IMR-90 (cell line): ENCODE measurements around the gene MOG. TPM values are rescaled to one million over a fixed set of nuclear protein-coding genes. Genes with fewer than 3 reads are reported as not detected.

Experiments used
- ATAC-seq: fragments of 200-7000 bp; cut with Tn5 transposase; 2 replicates; pipeline ENCODE4 v1.9.1; 2020; ENCODE audit warnings: low read depth, mild to moderate bottlenecking, moderate library complexity
- BruUV-seq: library from RNA; stranded (reverse); fragments of 400-500 nt; replicated peaks from 2 replicates; lab custom pipeline; 2021; lab: Mats Ljungman, UMichigan
- CTCF ChIA-PET: fragments of 300-600 bp; formaldehyde crosslinking; extraction: SDS; loops from one replicate; lab custom pipeline; 2021; ENCODE audit warnings: antibody characterized with exemption; lab: Yijun Ruan, JAX
- POLR2A ChIA-PET: fragments of 300-600 bp; sonication (Branson Sonifier 250); formaldehyde crosslinking; loops from one replicate; lab custom pipeline; 2022; ENCODE audit warnings: antibody characterized with exemption; ENCODE audit not compliant: unreplicated experiment; lab: Charles Lee
- DNase-seq: peaks from one replicate; pipeline ENCODE4 v3.0.0; 2013
- H2AFZ ChIP-seq: replicated peaks from 2 replicates; pipeline ENCODE3; 2013; ENCODE audit warnings: low read length, mild to moderate bottlenecking; ENCODE audit not compliant: poor library complexity
- H2AK5ac ChIP-seq: 2 replicates; pipeline ENCODE4 v1.6.1; 2013; ENCODE audit warnings: low read depth, low read length, inconsistent platforms
- H2AK9ac ChIP-seq: replicated peaks from 2 replicates; pipeline ENCODE3; 2013; ENCODE audit warnings: mild to moderate bottlenecking, low read depth, low read length, moderate library complexity; ENCODE audit not compliant: poor library complexity
- H2BK120ac ChIP-seq: 2 replicates; pipeline ENCODE4 v1.6.1; 2013; ENCODE audit warnings: low read depth, low read length, inconsistent platforms
- H2BK15ac ChIP-seq: 3 replicates; pipeline ENCODE4 v1.6.1; 2013; ENCODE audit warnings: low read depth, low read length, inconsistent platforms
- H2BK20ac ChIP-seq: 2 replicates; pipeline ENCODE4 v1.6.1; 2013; ENCODE audit warnings: low read depth, mild to moderate bottlenecking, inconsistent platforms, low read length, moderate library complexity
- H2BK5ac ChIP-seq: 2 replicates; pipeline ENCODE4 v1.6.1; 2013; ENCODE audit warnings: mild to moderate bottlenecking, low read depth, low read length, inconsistent platforms; ENCODE audit not compliant: poor library complexity, severe bottlenecking
- H3K14ac ChIP-seq: replicated peaks from 2 replicates; pipeline ENCODE4 v1.6.1; 2013; ENCODE audit warnings: low read depth, low read length, inconsistent platforms
- H3K18ac ChIP-seq: 2 replicates; pipeline ENCODE4 v1.6.1; 2013; ENCODE audit warnings: low read depth, low read length, control low read depth
- H3K23ac ChIP-seq: 2 replicates; pipeline ENCODE4 v1.6.1; 2013; ENCODE audit warnings: low read depth, low read length, inconsistent platforms
- H3K27ac ChIP-seq: 2 replicates; pipeline ENCODE4 v1.5.1; 2013; ENCODE audit warnings: mild to moderate bottlenecking, control low read depth, low read length; ENCODE audit not compliant: insufficient read depth
- H3K27me3 ChIP-seq: 2 replicates; pipeline ENCODE4 v1.6.1; 2013; ENCODE audit warnings: low read length; ENCODE audit not compliant: control insufficient read depth, insufficient read depth
- H3K36me3 ChIP-seq: 2 replicates; pipeline ENCODE4 v1.6.1; 2013; ENCODE audit warnings: low read length, mixed read lengths; ENCODE audit not compliant: control insufficient read depth, insufficient read depth
- H3K4ac ChIP-seq: 2 replicates; pipeline ENCODE4 v1.6.1; 2013; ENCODE audit warnings: low read depth, low read length, inconsistent platforms
- H3K4me1 ChIP-seq: 2 replicates; pipeline ENCODE4 v1.6.1; 2013; ENCODE audit warnings: low read length, mixed read lengths; ENCODE audit not compliant: control insufficient read depth, insufficient read depth
- H3K4me2 ChIP-seq: 2 replicates; pipeline ENCODE4 v1.6.1; 2013; ENCODE audit warnings: low read depth, mild to moderate bottlenecking, control low read depth, low read length, moderate library complexity
- H3K4me3 ChIP-seq: 2 replicates; pipeline ENCODE4 v1.5.1; 2013; ENCODE audit warnings: low read depth, mild to moderate bottlenecking, control low read depth, low read length, moderate library complexity; ENCODE audit not compliant: insufficient read depth
- H3K56ac ChIP-seq: 2 replicates; pipeline ENCODE4 v1.6.1; 2013; ENCODE audit warnings: low read length, inconsistent platforms; ENCODE audit not compliant: insufficient read depth; ENCODE audit errors: extremely low read depth
- H3K79me1 ChIP-seq, 2 experiments: 2 replicates each; pipeline ENCODE4 v1.6.1; 2013; ENCODE audit warnings: low read length in 2 of 2, inconsistent platforms in 1 of 2, low read depth in 1 of 2
- H3K9ac ChIP-seq: 2 replicates; pipeline ENCODE4 v1.6.1; 2013; ENCODE audit warnings: low read depth, low read length, control low read depth
- H3K9me1 ChIP-seq: 2 replicates; pipeline ENCODE4 v1.6.1; 2013; ENCODE audit warnings: low read length, inconsistent platforms; ENCODE audit not compliant: insufficient read depth
- H3K9me3 ChIP-seq: 2 replicates; pipeline ENCODE4 v1.6.1; 2013; ENCODE audit warnings: low read length; ENCODE audit not compliant: control insufficient read depth, insufficient read depth
- H4K20me1 ChIP-seq: 2 replicates; pipeline ENCODE4 v1.6.1; 2013; ENCODE audit warnings: low read length, inconsistent platforms; ENCODE audit not compliant: insufficient read depth
- H4K5ac ChIP-seq: 2 replicates; pipeline ENCODE4 v1.6.1; 2013; ENCODE audit warnings: mild to moderate bottlenecking, low read depth, low read length, control low read depth
- H4K8ac ChIP-seq, 2 experiments: 2 replicates each; pipeline ENCODE4 v1.6.1; 2013; ENCODE audit warnings: low read depth in 2 of 2, low read length in 2 of 2, control low read depth in 1 of 2, inconsistent platforms in 1 of 2
- H4K91ac ChIP-seq: 2 replicates; pipeline ENCODE4 v1.6.1; 2013; ENCODE audit warnings: low read depth, low read length, inconsistent platforms; ENCODE audit not compliant: insufficient read depth
- BHLHE40 ChIP-seq: fragments of 150-350 bp; IDR thresholded peaks from 2 replicates; pipeline ENCODE4 v1.6.1; 2016; ENCODE audit warnings: mild to moderate bottlenecking, low read depth, low read length
- CEBPB ChIP-seq: IDR thresholded peaks from 2 replicates; pipeline ENCODE4 v1.6.1; 2012; ENCODE audit warnings: low read depth, low read length, improper control_type of control experiment
- CHD1 ChIP-seq: IDR thresholded peaks from 2 replicates; pipeline ENCODE4 v1.6.1; 2012; ENCODE audit warnings: low read depth, low read length, improper control_type of control experiment
- CTCF ChIP-seq: conservative IDR thresholded peaks from 2 replicates; pipeline ENCODE4 v1.5.1; 2012; ENCODE audit warnings: mild to moderate bottlenecking, low read depth, low read length, improper control_type of control experiment
- FOS ChIP-seq: fragments of 150-350 bp; IDR thresholded peaks from 2 replicates; pipeline ENCODE4 v1.6.1; 2016; ENCODE audit warnings: low read depth, low read length
- MAFK ChIP-seq: IDR thresholded peaks from 2 replicates; pipeline ENCODE4 v1.6.1; 2012; ENCODE audit warnings: low read depth, low read length, improper control_type of control experiment
- MAZ ChIP-seq: IDR thresholded peaks from 2 replicates; pipeline ENCODE4 v1.6.1; 2012; ENCODE audit warnings: low read depth, mild to moderate bottlenecking, low read length, improper control_type of control experiment, moderate library complexity, borderline replicate concordance
- MXI1 ChIP-seq: IDR thresholded peaks from 2 replicates; pipeline ENCODE4 v1.6.1; 2012; ENCODE audit warnings: low read depth, mild to moderate bottlenecking, low read length, moderate library complexity, borderline replicate concordance
- NFE2L2 ChIP-seq: fragments of 150-350 bp; IDR thresholded peaks from 2 replicates; pipeline ENCODE4 v1.6.1; 2016; ENCODE audit warnings: low read depth, mild to moderate bottlenecking, low read length
- POLR2A ChIP-seq: IDR thresholded peaks from 2 replicates; pipeline ENCODE4 v1.6.1; 2012; ENCODE audit warnings: mild to moderate bottlenecking, low read depth, low read length
- RAD21 ChIP-seq: IDR thresholded peaks from 2 replicates; pipeline ENCODE4 v1.6.1; 2012; ENCODE audit warnings: low read length, improper control_type of control experiment
- RFX5 ChIP-seq: IDR thresholded peaks from 2 replicates; pipeline ENCODE4 v1.8.0; 2012; ENCODE audit warnings: low read depth, mild to moderate bottlenecking, low read length, moderate library complexity
- SMC3 ChIP-seq: fragments of 150-350 bp; IDR thresholded peaks from 2 replicates; pipeline ENCODE4 v1.6.1; 2016; ENCODE audit warnings: low read depth, mild to moderate bottlenecking, antibody characterized with exemption, low read length, moderate library complexity
- USF2 ChIP-seq: fragments of 150-350 bp; IDR thresholded peaks from 2 replicates; pipeline ENCODE4 v1.6.1; 2017; ENCODE audit warnings: mild to moderate bottlenecking, antibody characterized with exemption, low read length, low read depth
- WGBS, 2 experiments: methylation state at CpG; one replicate each; pipeline versions ENCODE4 v1.1.5 to v1.1.7; 2013; ENCODE audit warnings: missing lambda C conversion rate in 2 of 2; ENCODE audit not compliant: insufficient read length in 1 of 2; ENCODE audit errors: extremely low coverage in 2 of 2; 5-methylcytosine and 5-hydroxymethylcytosine counted together
- dilution Hi-C: fragments of 300-500 bp; cut with HindIII; formaldehyde crosslinking; loops from one replicate; pipeline ENCODE4 v1.14.3; 2018; ENCODE audit warnings: low sequenced_read_pairs; ENCODE audit not compliant: unreplicated experiment
- in situ Hi-C: fragments of 300-500 bp; cut with MboI; formaldehyde crosslinking; loops from 3 replicates; pipeline ENCODE4 v1.14.3; 2019; ENCODE audit warnings: low sequenced_read_pairs, inconsistent platforms, mixed read lengths
- intact Hi-C: fragments of 100-400 bp; cut with micrococcal nuclease; formaldehyde crosslinking; loops from 2 replicates; pipeline ENCODE4 v1.10.0; 2022
- polyA plus RNA-seq, 3 experiments: library from polyadenylated mRNA; depleted of rRNA; stranded (reverse); fragments of >200 nt; gene quantifications; 2 replicates each; pipeline ENCODE4 v1.2.3, GENCODE V29; 2012; ENCODE audit warnings: low replicate concordance in 1 of 3
- total RNA-seq: library from RNA; depleted of rRNA; stranded (reverse); fragments of >200 nt; gene quantifications from 2 replicates; pipeline ENCODE4 v1.2.3, GENCODE V29; 2012

Gene MOG
- total and polyA plus RNA-seq, 2 of the 4 experiments (the other 2 are of a cell fraction), result not detected

GRCh38 chr6:29665942-29666825 lies 9.3 kb downstream of the MOG start:
- ATAC-seq (no peak), DNase-seq (no peak)
- no peaks in the 10 kb centered on the region for H3K4me1 ChIP-seq
- in situ Hi-C loops (no loop called here), dilution Hi-C loops (no loop called here), intact Hi-C loops (no loop called here)
- H3K4me2 ChIP-seq, result no peak overlapping the region
- H2AK5ac ChIP-seq, result no peak overlapping the region
- no peaks in the 10 kb centered on the region for H4K20me1 ChIP-seq
- no peak overlapping the region for H3K14ac ChIP-seq
- H3K36me3 ChIP-seq, result no peaks in the 10 kb centered on the region
- POLR2A ChIA-PET, result no interaction called here
- H4K5ac ChIP-seq, result no peak overlapping the region
- H3K56ac ChIP-seq, result no peak overlapping the region
- no peak overlapping the region for H3K27ac ChIP-seq
- TF ChIP-seq RFX5, result no peak
- no peak for TF ChIP-seq BHLHE40
- TF ChIP-seq FOS, result no peak
- no peak for TF ChIP-seq RAD21
- no peak for TF ChIP-seq CHD1
- no peak for TF ChIP-seq MAFK
- TF ChIP-seq POLR2A, result no peak
- TF ChIP-seq CTCF, result no peak
- no peak for TF ChIP-seq USF2
- no peak for TF ChIP-seq CEBPB
- TF ChIP-seq NFE2L2, result no peak
- no peak for TF ChIP-seq SMC3
- no peak for TF ChIP-seq MXI1
- TF ChIP-seq MAZ, result no peak
- WGBS, 2 experiments, result no CpG with 5 or more reads among the region's 8 CpGs
- H3K9me1 ChIP-seq, result no peaks in the 10 kb centered on the region
- no peaks in the 10 kb centered on the region for H3K79me1 ChIP-seq
- H4K91ac ChIP-seq, result no peak overlapping the region
- no peak overlapping the region for H2BK20ac ChIP-seq
- no peak overlapping the region for H3K4ac ChIP-seq
- no peak overlapping the region for H2AK9ac ChIP-seq
- peaks cover 2% of the 10 kb centered on the region; the same call in 1 of the 2 replicates for H3K27me3 ChIP-seq
- BruUV-seq, result no TSS peak
- no peak overlapping the region for H3K9ac ChIP-seq
- no peak overlapping the region for H3K18ac ChIP-seq
- H2BK15ac ChIP-seq, result no peak overlapping the region
- no peak overlapping the region for H3K4me3 ChIP-seq
- CTCF ChIA-PET, result interaction anchor here (0.6 to 4.1 kb wide), 3 partner anchors 12 to 164 kb away, joined by 3 to 33 read pairs (median 28); no protein-coding TSS in a partner anchor
- H2BK120ac ChIP-seq, result no peak overlapping the region
- no peak overlapping the region for H4K8ac ChIP-seq
- no peak overlapping the region for H2BK5ac ChIP-seq
- no peak overlapping the region for H3K23ac ChIP-seq
- H3K9me3 ChIP-seq, result no peaks in the 10 kb centered on the region
- no peak overlapping the region for H2AFZ ChIP-seq
